ENCODE measurements around the gene IL9. TPM values are rescaled to one million over a fixed set of nuclear protein-coding genes. Genes with fewer than 3 reads are reported as not detected.

Gene IL9
- total and polyA plus RNA-seq, 2 of the 13 experiments (the other 11 are each of a cell fraction or from before 2014, with no cell fraction given), result not detected

- Histone ChIP-seq H3K79me2 (ENCODE audit: insufficient read depth, low read length) (peaks cover 17% of the 10 kb centered on the region), H3K9me3 (ENCODE audit: low read length) (no peaks in the 10 kb centered on the region), H2AFZ (ENCODE audit: low read length) (no peak overlapping the region), H3K27me3 (ENCODE audit: control insufficient read depth in 1 of 2, insufficient read depth in 2 of 2, low read length in 2 of 2) (peaks cover 0 to 4% of the 10 kb centered on the region in 2 experiments; a peak in 3 of 5 replicates), H3K9ac (ENCODE audit: insufficient read depth, low read depth, low read length) (peak overlapping the region; percentile 74), H4K20me1 (ENCODE audit: insufficient read depth, low read length) (no peaks in the 10 kb centered on the region), H3K27ac (ENCODE audit: extremely low read length, insufficient read depth, low read length) (peak overlapping the region; percentile 62), H3K4me2 (ENCODE audit: low read depth, low read length) (peak overlapping the region; percentile 87), H3K4me1 (ENCODE audit: insufficient read depth, low read length) (peaks cover 16% of the 10 kb centered on the region), H3K36me3 (replicated peaks in 1 of 2; ENCODE audit: control insufficient read depth in 1 of 2, insufficient read depth in 2 of 2, low read length in 2 of 2) (peaks cover 0 to 1% of the 10 kb centered on the region in 2 experiments; a peak in 2 of 5 replicates), H3K4me3 (replicated peaks in 1 of 3; ENCODE audit: insufficient read depth in 1 of 3, low read depth in 2 of 3, low read length in 3 of 3) (peak overlapping the region; percentile 70 to 92 (median 81))
- WGBS (ENCODE audit: low lambda C conversion rate), result 5% methylated on average over 6 of the region's 99 CpGs
- intact Hi-C loops (cut with micrococcal nuclease; ENCODE audit: unreplicated experiment) (loop anchor here (2.0 kb wide), 1 partner anchor 43 kb away; no protein-coding TSS in a partner anchor), in situ Hi-C loops (cut with HindIII; ENCODE audit: extremely low pct_ligation_motif_present, low pct_unique_long_range_greater_than_20kb) (no loop called here)
- POLR2A ChIA-PET, result interaction anchor here (0.8 kb wide), 1 partner anchor 43 kb away, joined by 3 read pairs; no protein-coding TSS in a partner anchor
- CTCF ChIA-PET (ENCODE audit: low intra/inter-chr PET ratio, low total read pairs), result interaction anchor here (1.4 to 1.6 kb wide), 2 partner anchors 60 to 152 kb away, joined by 5 to 6 read pairs; no protein-coding TSS in a partner anchor
- DNase-seq (ENCODE audit: low spot score), result peak; percentile 68
- ATAC-seq, result peak; percentile 91
- no peak for FAIRE-seq
- BruUV-seq (replicated peaks), result no TSS peak
- peak; percentile 59 for TF ChIP-seq ZNF883 (CRISPR knock-in tag; IDR thresholded peaks at IDR 0.05; ENCODE audit: not compliant biosample characterization)
- no peak; the same call in 1 of the 2 replicates for TF ChIP-seq NR2F2 (IDR thresholded peaks at IDR 0.05; ENCODE audit: borderline replicate concordance, low read depth)
- TF ChIP-seq PRMT3 (CRISPR knock-in tag; IDR thresholded peaks at IDR 0.05; ENCODE audit: borderline replicate concordance, low read depth), result no peak
- no peak for TF ChIP-seq ZNF12 (CRISPR knock-in tag; IDR thresholded peaks at IDR 0.05)
- 0 out of 2 replicates have a peak, but pooled peaks have one; percentile 54 for TF ChIP-seq ELK4 (CRISPR knock-in tag; IDR thresholded peaks at IDR 0.05; ENCODE audit: borderline replicate concordance)
- peak; percentile 34 for TF ChIP-seq ELF1 (CRISPR knock-in tag; IDR thresholded peaks at IDR 0.05)
- no peak for TF ChIP-seq TP53 (CRISPR knock-in tag; conservative IDR thresholded peaks at IDR 0.05)
- TF ChIP-seq LRRFIP1 (CRISPR knock-in tag; conservative IDR thresholded peaks at IDR 0.05), result no peak
- no peak for TF ChIP-seq EZH2 (conservative IDR thresholded peaks at IDR 0.05; ENCODE audit: low read depth, low read length)
- no peak for TF ChIP-seq FOXK2 (IDR thresholded peaks at IDR 0.05)
- no peak for TF ChIP-seq SMYD3 (CRISPR knock-in tag; IDR thresholded peaks at IDR 0.05)
- peak; percentile 41; the same call in 1 of the 2 replicates for TF ChIP-seq SP5 (CRISPR knock-in tag; IDR thresholded peaks at IDR 0.05; ENCODE audit: borderline replicate concordance, low read depth)
- TF ChIP-seq ZNF24 (IDR thresholded peaks at IDR 0.05), result no peak
- TF ChIP-seq RAD21 (CRISPR knock-in tag; IDR thresholded peaks at IDR 0.05), result peak; percentile 18; the same call in 1 of the 2 replicates
- no peak for TF ChIP-seq ZNF747 (CRISPR knock-in tag; IDR thresholded peaks at IDR 0.05; ENCODE audit: borderline replicate concordance)
- no peak for TF ChIP-seq KMT2B (CRISPR knock-in tag; IDR thresholded peaks at IDR 0.05)
- TF ChIP-seq SOX13 (IDR thresholded peaks at IDR 0.05), result no peak
- no peak; a peak in 1 of 4 replicates for TF ChIP-seq SOX13 (CRISPR knock-in tag; conservative IDR thresholded peaks at IDR 0.05 in 1 of 2, IDR thresholded peaks at IDR 0.05 in 1 of 2)
These were observed 34.6 kb upstream of the IL9 start for GRCh38 chr5:135930029-135930948.
